GM18873 (cell line): Measurements from ENCODE around the gene ME3.
"Not testable (repeated sequence)": the region's sequence is repeated elsewhere in the genome, so short reads cannot be mapped to it uniquely, and the experiment has no call there.

Source experiments
- ATAC-seq: cut with Tn5 transposase; IDR thresholded peaks from one replicate; pipeline ENCODE4 v1.9.1; 2021; ENCODE audit warnings: mild to moderate bottlenecking, moderate library complexity, moderate number of reproducible peaks; ENCODE audit not compliant: unreplicated experiment, low FRiP score

Gene ME3

GRCh38 chr11:86523738-86524619 lies 148.4 kb downstream of the ME3 start:
- no peak for ATAC-seq

GRCh38 chr11:86522512-86522911 lies 149.9 kb downstream of the ME3 start:
- ATAC-seq: not testable (repeated sequence)

GRCh38 chr11:86519064-86519911 lies 153.1 kb downstream of the ME3 start:
- no peak for ATAC-seq

- ATAC-seq: no peak
These were observed 154.2 kb downstream of the ME3 start for GRCh38 chr11:86518211-86518610.

GRCh38 chr11:86517557-86517956 lies 154.9 kb downstream of the ME3 start:
- ATAC-seq: no peak

- no peak for ATAC-seq
These were observed 156.9 kb downstream of the ME3 start for GRCh38 chr11:86515297-86516094.

- no peak for ATAC-seq
These were observed 158.0 kb downstream of the ME3 start for GRCh38 chr11:86514453-86514852.

- ATAC-seq: no peak
These were observed 158.6 kb downstream of the ME3 start for GRCh38 chr11:86513746-86514373.

- ATAC-seq: no peak
These were observed 159.3 kb downstream of the ME3 start for GRCh38 chr11:86513138-86513537.

GRCh38 chr11:86511086-86511551 lies 161.3 kb downstream of the ME3 start:
- no peak for ATAC-seq

GRCh38 chr11:86510674-86511073 lies 161.7 kb downstream of the ME3 start:
- no peak for ATAC-seq

GRCh38 chr11:86510097-86510496 lies 162.3 kb downstream of the ME3 start:
- ATAC-seq: no peak

GRCh38 chr11:86509588-86509974 lies 162.8 kb downstream of the ME3 start:
- no peak for ATAC-seq

- ATAC-seq: no peak
These were observed 163.5 kb downstream of the ME3 start for GRCh38 chr11:86508604-86509587.

- ATAC-seq: no peak
These were observed 165.1 kb downstream of the ME3 start for GRCh38 chr11:86507249-86507845.

GRCh38 chr11:86506235-86506634 lies 166.2 kb downstream of the ME3 start:
- ATAC-seq: no peak

- no peak for ATAC-seq
These were observed 169.3 kb downstream of the ME3 start for GRCh38 chr11:86503131-86503530.

GRCh38 chr11:86502137-86502642 lies 170.2 kb downstream of the ME3 start:
- no peak for ATAC-seq
